NCI-H128 (cell line): Measurements from ENCODE around the gene ODC1.
A peak's percentile ranks its signal among the peaks of the same experiment; 100 is the strongest.
"Not testable (repeated sequence)": the region's sequence is repeated elsewhere in the genome, so short reads cannot be mapped to it uniquely, and the experiment has no call there.

Source experiments
- DNase-seq: peaks from one replicate; lab custom pipeline; 2025; ENCODE audit not compliant: unreplicated experiment; lab: John Stamatoyannopoulos, UW

Gene ODC1

GRCh38 chr2:10453905-10454298 is 5.8 kb upstream of the ODC1 start:
- no peak for DNase-seq

- DNase-seq: no peak
These were observed 5.1 kb upstream of the ODC1 start for GRCh38 chr2:10452956-10453904.

GRCh38 chr2:10452312-10452711 is 4.2 kb upstream of the ODC1 start:
- DNase-seq: no peak

- no peak for DNase-seq
These were observed 3.7 kb upstream of the ODC1 start for GRCh38 chr2:10451819-10452218.

- DNase-seq: no peak
These were observed 1.9 kb upstream of the ODC1 start for GRCh38 chr2:10449838-10450691.

GRCh38 chr2:10449486-10449831 is 1.3 kb upstream of the ODC1 start:
- DNase-seq: no peak

GRCh38 chr2:10448576-10449485 is 704 bp upstream of the ODC1 start:
- peak; percentile 68 for DNase-seq

GRCh38 chr2:10447300-10447894 is 730 bp downstream of the ODC1 start:
- no peak for DNase-seq

GRCh38 chr2:10446631-10447030 is 1.5 kb downstream of the ODC1 start:
- DNase-seq: no peak

- DNase-seq: no peak
These were observed 3.7 kb downstream of the ODC1 start for GRCh38 chr2:10444463-10444862.

GRCh38 chr2:10442469-10443126 is 5.5 kb downstream of the ODC1 start:
- DNase-seq: not testable (repeated sequence)

GRCh38 chr2:10441948-10442347 is 6.2 kb downstream of the ODC1 start:
- DNase-seq: no peak

GRCh38 chr2:10440736-10441135 is 7.4 kb downstream of the ODC1 start:
- no peak for DNase-seq

GRCh38 chr2:10439971-10440370 is 8.2 kb downstream of the ODC1 start:
- DNase-seq: no peak

GRCh38 chr2:10439185-10439879 is 8.8 kb downstream of the ODC1 start:
- no peak for DNase-seq

GRCh38 chr2:10438688-10439087 is 9.4 kb downstream of the ODC1 start:
- DNase-seq: no peak

- no peak for DNase-seq
These were observed 10.3 kb downstream of the ODC1 start for GRCh38 chr2:10437806-10438205.

- no peak for DNase-seq
These were observed 11.5 kb downstream of the ODC1 start for GRCh38 chr2:10436583-10437110.

- no peak for DNase-seq
These were observed 12.3 kb downstream of the ODC1 start for GRCh38 chr2:10435820-10436204.
